ENCODE results near the gene CTTN.

- TF ChIP-seq POLR2AphosphoS5 (IDR thresholded peaks at IDR 0.05; ENCODE audit: low read depth, low read length) (no peak), REST (IDR thresholded peaks at IDR 0.05; ENCODE audit: insufficient read depth in 1 of 2, low read depth in 2 of 2, low read length in 2 of 2) (no peak), SIN3A (IDR thresholded peaks at IDR 0.05; ENCODE audit: borderline replicate concordance, insufficient read depth, low read length) (no peak), TAF1 (IDR thresholded peaks at IDR 0.05; ENCODE audit: borderline replicate concordance, insufficient read depth, low read length) (no peak)
Observed at GRCh38 chr11:70364745-70365543, 33.4 kb upstream of the CTTN start.
